Endothelial cell of umbilical vein (primary cell): Measurements from ENCODE around the gene BUB1B. TPM values are rescaled to one million over a fixed set of nuclear protein-coding genes. Genes with fewer than 3 reads are reported as not detected.

ENCODE experiments used
- BruUV-seq: library from RNA; stranded (reverse); fragments of 400-500 nt; replicated peaks from 2 replicates; lab custom pipeline; 2021; lab: Mats Ljungman, UMichigan
- CTCF ChIA-PET: fragments of 300-600, 350-600 bp; sonication (Branson Sonifier 250); formaldehyde crosslinking; loops from one replicate; lab custom pipeline; 2021; ENCODE audit warnings: antibody characterized with exemption, inconsistent platforms; lab: Charles Lee
- POLR2A ChIA-PET: fragments of 300-600, 350-600 bp; sonication (Branson Sonifier 250); formaldehyde crosslinking; loops from one replicate; lab custom pipeline; 2021; ENCODE audit warnings: antibody characterized with exemption, inconsistent platforms; lab: Charles Lee
- DNase-seq: peaks from one replicate; pipeline ENCODE4 v3.0.0-alpha.2; 2011; ENCODE audit warnings: low read depth, low spot score
- FAIRE-seq: peaks from 2 replicates; lab custom pipeline; 2011; peaks lifted over from hg19 to GRCh38; lab: Jason Lieb, UNC
- H2AFZ ChIP-seq: 2 replicates; pipeline ENCODE4 v1.6.0; 2012; ENCODE audit warnings: low read depth, low read length, control low read depth, inconsistent platforms
- H3K27ac ChIP-seq: 2 replicates; pipeline ENCODE4 v1.5.1; 2011; ENCODE audit warnings: low read depth, mild to moderate bottlenecking, control low read depth, low read length, moderate library complexity; ENCODE audit not compliant: insufficient read depth
- H3K27me3 ChIP-seq, 2 experiments: 2 replicates each; pipeline versions ENCODE4 v1.6.0 to v1.6.1; 2011; ENCODE audit warnings: low read length in 2 of 2, mixed read lengths in 1 of 2; ENCODE audit not compliant: control insufficient read depth in 2 of 2, insufficient read depth in 2 of 2
- H3K36me3 ChIP-seq, 2 experiments: 2 replicates in 1 of 2; 3 replicates in 1 of 2; pipeline ENCODE4 v1.5.1; 2011; ENCODE audit warnings: low read length in 2 of 2, mild to moderate bottlenecking in 1 of 2, moderate library complexity in 1 of 2; ENCODE audit not compliant: control insufficient read depth in 2 of 2, insufficient read depth in 2 of 2; ENCODE audit errors: extremely low read depth in 1 of 2
- H3K4me1 ChIP-seq: 3 replicates; pipeline ENCODE4 v1.5.1; 2011; ENCODE audit warnings: mild to moderate bottlenecking, low read length; ENCODE audit not compliant: control insufficient read depth, insufficient read depth; ENCODE audit errors: extremely low read depth
- H3K4me2 ChIP-seq: 2 replicates; pipeline ENCODE4 v1.6.1; 2011; ENCODE audit warnings: low read length, control low read depth, mixed read lengths; ENCODE audit not compliant: insufficient read depth
- H3K4me3 ChIP-seq, 3 experiments: fragments of 200-600 bp in 1 of 3; sonication (generic), shearing (Covaris generic) in 1 of 3; replicated peaks in 1 of 3; 2 replicates each; pipeline ENCODE4 v1.5.1; 2011 to 2016; ENCODE audit warnings: control low read depth in 3 of 3, low read length in 3 of 3, mild to moderate bottlenecking in 2 of 3, inconsistent platforms in 1 of 3, low read depth in 1 of 3, moderate library complexity in 1 of 3; ENCODE audit not compliant: insufficient read depth in 1 of 3
- H3K79me2 ChIP-seq: 2 replicates; pipeline ENCODE4 v1.6.0; 2012; ENCODE audit warnings: low read length, inconsistent platforms; ENCODE audit not compliant: control insufficient read depth, insufficient read depth
- H3K9ac ChIP-seq: replicated peaks from 2 replicates; pipeline ENCODE3; 2011; ENCODE audit warnings: low read length, control low read depth; ENCODE audit not compliant: insufficient read depth; ENCODE audit errors: extremely low read depth
- H3K9me1 ChIP-seq: replicated peaks from 3 replicates; pipeline ENCODE4 v1.6.0; 2011; ENCODE audit warnings: mild to moderate bottlenecking, low read length; ENCODE audit not compliant: control insufficient read depth, insufficient read depth; ENCODE audit errors: extremely low read depth
- H3K9me3 ChIP-seq: replicated peaks from 2 replicates; pipeline ENCODE4 v1.5.1; 2012; ENCODE audit warnings: low read length, inconsistent platforms; ENCODE audit not compliant: control insufficient read depth, insufficient read depth
- H4K20me1 ChIP-seq: replicated peaks from 2 replicates; pipeline ENCODE3; 2011; ENCODE audit warnings: mild to moderate bottlenecking, low read length; ENCODE audit not compliant: control insufficient read depth, insufficient read depth; ENCODE audit errors: extremely low read depth
- CTCF ChIP-seq, 2 donors: IDR thresholded peaks; 1 replicate in 1 of 2; 2 replicates in 1 of 2; pipeline ENCODE4 v1.5.1; 2011; ENCODE audit warnings: low read length in 2 of 2, mild to moderate bottlenecking in 2 of 2, moderate library complexity in 2 of 2, control low read depth in 1 of 2, inconsistent platforms in 1 of 2, low read depth in 1 of 2; ENCODE audit not compliant: insufficient read depth in 1 of 2; ENCODE audit errors: extremely low read depth in 1 of 2
- EZH2 ChIP-seq: IDR thresholded peaks from 2 replicates; pipeline ENCODE4 v1.6.1; 2012; ENCODE audit warnings: borderline replicate concordance, low read depth, mild to moderate bottlenecking, moderate library complexity, low read length, inconsistent platforms; ENCODE audit not compliant: severe bottlenecking
- FOS ChIP-seq: IDR thresholded peaks from 2 replicates; pipeline ENCODE4 v1.6.1; 2011; ENCODE audit warnings: mild to moderate bottlenecking, low read length, moderate library complexity, borderline replicate concordance; ENCODE audit not compliant: insufficient read depth
- GATA2 ChIP-seq: IDR thresholded peaks from 2 replicates; pipeline ENCODE4 v1.7.0; 2011; ENCODE audit warnings: low read depth, mild to moderate bottlenecking, moderate library complexity, mixed read lengths, low read length; ENCODE audit not compliant: insufficient read length, insufficient read depth
- JUN ChIP-seq: IDR thresholded peaks from 2 replicates; pipeline ENCODE4 v1.6.1; 2011; ENCODE audit warnings: borderline replicate concordance, low read depth; ENCODE audit not compliant: insufficient read length, insufficient read depth
- MYC ChIP-seq: IDR thresholded peaks from one replicate; pipeline ENCODE4 v1.6.1; 2011; ENCODE audit warnings: mild to moderate bottlenecking, low read depth, low read length
- POLR2A ChIP-seq: IDR thresholded peaks from 2 replicates; pipeline ENCODE4 v1.6.1; 2012; ENCODE audit warnings: low read depth, mild to moderate bottlenecking, control low read depth, low read length
- POLR2AphosphoS5 ChIP-seq: IDR thresholded peaks from 2 replicates; pipeline ENCODE4 v1.6.1; 2012; ENCODE audit warnings: low read depth, mild to moderate bottlenecking, control low read depth, low read length, moderate library complexity; ENCODE audit not compliant: insufficient read depth
- dilution Hi-C: fragments of 300-500 bp; cut with MboI; formaldehyde crosslinking; loops from one replicate; pipeline ENCODE4 v1.15.0; 2019; ENCODE audit warnings: low sequenced_read_pairs; ENCODE audit not compliant: extremely low pct_ligation_motif_present
- intact Hi-C: fragments of 100-400 bp; cut with micrococcal nuclease; formaldehyde crosslinking; loops from one replicate; pipeline ENCODE4 v1.10.0; 2022
- polyA plus RNA-seq, 4 experiments: library from polyadenylated mRNA; depleted of rRNA in 3 of 4; stranded (reverse) in 3 of 4; unstranded in 1 of 4; fragments of >200 nt; gene quantifications; 2 replicates each; pipeline versions ENCODE4 v1.2.1 to v1.2.3, GENCODE V29; 2011 to 2012; ENCODE audit warnings: missing spikeins in 1 of 4
- total RNA-seq: library from RNA; stranded (reverse); gene quantifications from 2 replicates; pipeline ENCODE4 v1.2.3, GENCODE V29; 2021
- TF ChIP-seq, protein P1 (sequence below): IDR thresholded peaks from 2 replicates; pipeline ENCODE4 v1.6.1; 2011; ENCODE audit not compliant: insufficient read depth, insufficient read length

The BUB1B gene
- total and polyA plus RNA-seq, 2 donors (not counting 3 experiments of a cell fraction or from before 2014, with no cell fraction given): 12.2 to 69.8 TPM

DNA sequence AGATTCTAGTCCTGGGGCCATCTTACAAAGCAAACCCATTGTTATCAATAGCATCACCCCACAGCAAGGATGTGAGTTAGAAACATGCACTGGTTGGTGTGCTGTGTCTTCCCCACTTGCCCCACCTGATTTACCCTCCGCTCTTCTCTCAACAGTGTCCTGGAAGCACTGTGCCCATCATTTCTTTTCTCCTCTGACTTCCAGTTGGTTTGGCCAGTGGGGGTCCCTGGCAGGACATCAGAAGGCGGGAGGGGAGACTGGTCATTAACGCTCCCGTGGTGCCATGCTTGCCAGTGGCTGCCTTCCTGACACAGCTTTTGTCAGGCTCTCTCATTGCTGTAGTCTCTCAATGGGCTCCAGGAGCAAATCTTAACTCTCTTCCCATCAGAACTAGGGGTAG, 11.5 kb upstream of the BUB1B start:
- H3K36me3 ChIP-seq: no peaks in the 10 kb centered on the region
- DNase-seq (no peak), FAIRE-seq (no peak)
- no peak overlapping the region for H3K9ac ChIP-seq
- no peaks in the 10 kb centered on the region for H3K9me3 ChIP-seq
- dilution Hi-C loops (no loop called here), intact Hi-C loops (no loop called here)
- H3K27me3 ChIP-seq: peaks cover 0 to 6% of the 10 kb centered on the region in 2 experiments
- no peaks in the 10 kb centered on the region for H3K4me1 ChIP-seq
- H4K20me1 ChIP-seq: no peaks in the 10 kb centered on the region
- TF ChIP-seq MYC (no peak), EZH2 (no peak), FOS (no peak), POLR2A (no peak), GATA2 (no peak), POLR2AphosphoS5 (no peak), CTCF (IDR thresholded peaks at IDR 0.05; ENCODE audit: extremely low read depth in 1 of 2, insufficient read depth in 1 of 2, low read depth in 1 of 2, low read length in 2 of 2) (no peak), JUN (no peak)
- TF ChIP-seq, protein P1, sequence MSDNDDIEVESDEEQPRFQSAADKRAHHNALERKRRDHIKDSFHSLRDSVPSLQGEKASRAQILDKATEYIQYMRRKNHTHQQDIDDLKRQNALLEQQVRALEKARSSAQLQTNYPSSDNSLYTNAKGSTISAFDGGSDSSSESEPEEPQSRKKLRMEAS: no peak
- ChIA-PET CTCF (no interaction called here), POLR2A (no interaction called here)
- no peak overlapping the region for H3K27ac ChIP-seq
- no TSS peak for BruUV-seq
- H3K79me2 ChIP-seq: no peaks in the 10 kb centered on the region
- H3K4me2 ChIP-seq: no peak overlapping the region
- no peak overlapping the region for H2AFZ ChIP-seq
- H3K9me1 ChIP-seq: no peaks in the 10 kb centered on the region
- no peak overlapping the region for H3K4me3 ChIP-seq
